Measurements from ENCODE around the gene MYH14. TPM values are rescaled to one million over a fixed set of nuclear protein-coding genes. Genes with fewer than 3 reads are reported as not detected.

The MYH14 gene
- total and polyA plus RNA-seq, 2 of the 13 experiments (the other 11 are each of a cell fraction or from before 2014, with no cell fraction given) = 5.5 to 5.8 TPM

- 0 out of 2 replicates have a peak, but pooled peaks have one; percentile 31 for TF ChIP-seq ZMYM2 (CRISPR knock-in tag; IDR thresholded peaks at IDR 0.05)
- TF ChIP-seq ISX (CRISPR knock-in tag; conservative IDR thresholded peaks at IDR 0.05) = 0 out of 2 replicates have a peak, but pooled peaks have one; percentile 44
- TF ChIP-seq ZNF883 (CRISPR knock-in tag; IDR thresholded peaks at IDR 0.05; ENCODE audit: not compliant biosample characterization) = no peak
- TF ChIP-seq ZNF138 (CRISPR knock-in tag; IDR thresholded peaks at IDR 0.05; ENCODE audit: low read depth) = no peak
- TF ChIP-seq ZNF747 (CRISPR knock-in tag; IDR thresholded peaks at IDR 0.05; ENCODE audit: borderline replicate concordance) = 0 out of 2 replicates have a peak, but pooled peaks have one; percentile 22
- TF ChIP-seq TSC22D2 (CRISPR knock-in tag; IDR thresholded peaks at IDR 0.05; ENCODE audit: borderline replicate concordance) = no peak
- TF ChIP-seq ZBTB10 (CRISPR knock-in tag; IDR thresholded peaks at IDR 0.05; ENCODE audit: borderline replicate concordance) = no peak
- no peak for TF ChIP-seq CREB3 (CRISPR knock-in tag; IDR thresholded peaks at IDR 0.05)
- no peak for TF ChIP-seq ZNF577 (CRISPR knock-in tag; IDR thresholded peaks at IDR 0.05; ENCODE audit: borderline replicate concordance, low read depth)
- 0 out of 2 replicates have a peak, but pooled peaks have one; percentile 25 for TF ChIP-seq CSRNP1 (CRISPR knock-in tag; IDR thresholded peaks at IDR 0.05)
- TF ChIP-seq RFXANK (CRISPR knock-in tag; IDR thresholded peaks at IDR 0.05) = no peak
- TF ChIP-seq DDIT3 (CRISPR knock-in tag; IDR thresholded peaks at IDR 0.05) = no peak
- TF ChIP-seq SAFB2 (CRISPR knock-in tag; IDR thresholded peaks at IDR 0.05; ENCODE audit: borderline replicate concordance, low read depth) = no peak
- TF ChIP-seq ZNF143 (CRISPR knock-in tag; IDR thresholded peaks at IDR 0.05) = no peak
- TF ChIP-seq ZNF644 (CRISPR knock-in tag; IDR thresholded peaks at IDR 0.05; ENCODE audit: low read depth) = 0 out of 2 replicates have a peak, but pooled peaks have one; percentile 37
- no peak for TF ChIP-seq ZNF672 (CRISPR knock-in tag; IDR thresholded peaks at IDR 0.05)
- peak; percentile 46; the same call in 1 of the 2 replicates for TF ChIP-seq ARNTL (CRISPR knock-in tag; IDR thresholded peaks at IDR 0.05)
- TF ChIP-seq TRIM24 (CRISPR knock-in tag; IDR thresholded peaks at IDR 0.05) = no peak
- 0 out of 2 replicates have a peak, but pooled peaks have one; percentile 54 for TF ChIP-seq PRDM15 (CRISPR knock-in tag; IDR thresholded peaks at IDR 0.05)
- TF ChIP-seq CHD4 (IDR thresholded peaks at IDR 0.05; ENCODE audit: borderline replicate concordance, low read length) = no peak
These were observed 72.4 kb downstream of the MYH14 start (continued) for GRCh38 chr19:50275577-50276368.
